ENCODE measurements around the gene ZNF385B. TPM values are rescaled to one million over a fixed set of nuclear protein-coding genes. Genes with fewer than 3 reads are reported as not detected.

Gene ZNF385B
- total RNA-seq, 4 donors from 2014 or later: 0.41 to 3.3 TPM; not detected in 2

GRCh38 chr2:179596018-179596417 is 265.4 kb downstream of the ZNF385B start:
- intact Hi-C loops (cut with DNase I; ENCODE audit: low total_unique reads): no loop called here
- no peaks in the 10 kb centered on the region for H3K9me3 ChIP-seq
- no peak overlapping the region for H3K4me3 ChIP-seq
- H3K27me3 ChIP-seq: no peaks in the 10 kb centered on the region
- TF ChIP-seq CTCF (IDR thresholded peaks at IDR 0.05): no peak
- TF ChIP-seq POLR2A (IDR thresholded peaks at IDR 0.05): no peak
- H3K27ac ChIP-seq: no peak overlapping the region
- H3K36me3 ChIP-seq: no peaks in the 10 kb centered on the region
- H3K4me1 ChIP-seq: no peaks in the 10 kb centered on the region
- no peak for DNase-seq

- intact Hi-C loops (cut with DNase I; ENCODE audit: low total_unique reads): no loop called here
- no peak for DNase-seq
- Histone ChIP-seq H3K9me3 (no peaks in the 10 kb centered on the region), H3K36me3 (no peaks in the 10 kb centered on the region), H3K27me3 (no peaks in the 10 kb centered on the region), H3K4me1 (no peaks in the 10 kb centered on the region), H3K4me3 (no peak overlapping the region), H3K27ac (no peak overlapping the region)
- TF ChIP-seq POLR2A (IDR thresholded peaks at IDR 0.05) (no peak), CTCF (IDR thresholded peaks at IDR 0.05) (no peak)
Observed at GRCh38 chr2:179595284-179595683, 266.1 kb downstream of the ZNF385B start.

GRCh38 chr2:179594268-179595112 is 266.9 kb downstream of the ZNF385B start:
- H3K4me3 ChIP-seq: no peak overlapping the region
- DNase-seq: no peak
- intact Hi-C loops (cut with DNase I; ENCODE audit: low total_unique reads): no loop called here

GRCh38 chr2:179593323-179593722 is 268.1 kb downstream of the ZNF385B start:
- no peaks in the 10 kb centered on the region for H3K27me3 ChIP-seq
- no peaks in the 10 kb centered on the region for H3K9me3 ChIP-seq
- DNase-seq: no peak
- no peaks in the 10 kb centered on the region for H3K36me3 ChIP-seq
- no peaks in the 10 kb centered on the region for H3K4me1 ChIP-seq
- TF ChIP-seq POLR2A (IDR thresholded peaks at IDR 0.05) (no peak), CTCF (IDR thresholded peaks at IDR 0.05) (no peak)
- H3K27ac ChIP-seq: no peak overlapping the region
- intact Hi-C loops (cut with DNase I; ENCODE audit: low total_unique reads): no loop called here
- no peak overlapping the region for H3K4me3 ChIP-seq

More at GRCh38 chr2:179594268-179595112, 266.9 kb downstream of the ZNF385B start:
- Histone ChIP-seq H3K4me1 (no peaks in the 10 kb centered on the region), H3K27ac (no peak overlapping the region), H3K36me3 (no peaks in the 10 kb centered on the region), H3K27me3 (no peaks in the 10 kb centered on the region), H3K9me3 (no peaks in the 10 kb centered on the region)
- no peak for TF ChIP-seq POLR2A (IDR thresholded peaks at IDR 0.05)
- TF ChIP-seq CTCF (IDR thresholded peaks at IDR 0.05): no peak

GRCh38 chr2:179592167-179592936 is 269.1 kb downstream of the ZNF385B start:
- intact Hi-C loops (cut with DNase I; ENCODE audit: low total_unique reads): no loop called here
- H3K4me1 ChIP-seq: no peaks in the 10 kb centered on the region
- DNase-seq: no peak
- H3K27me3 ChIP-seq: no peaks in the 10 kb centered on the region
- H3K9me3 ChIP-seq: no peaks in the 10 kb centered on the region
- H3K4me3 ChIP-seq: no peak overlapping the region
- no peaks in the 10 kb centered on the region for H3K36me3 ChIP-seq
- no peak for TF ChIP-seq CTCF (IDR thresholded peaks at IDR 0.05)
- no peak for TF ChIP-seq POLR2A (IDR thresholded peaks at IDR 0.05)
- H3K27ac ChIP-seq: no peak overlapping the region

Measured in uterus (tissue), 4 donors.